GM23248 (cell line): ENCODE data around the gene HEMK1. TPM values are rescaled to one million over a fixed set of nuclear protein-coding genes. Genes with fewer than 3 reads are reported as not detected.

Source experiments
- DNase-seq: peaks from one replicate; pipeline ENCODE4 v3.0.0-alpha.2; 2015
- H2AFZ ChIP-seq: fragments of 200-600 bp; sonication (generic); 2 replicates; pipeline ENCODE4 v1.6.1; 2016; ENCODE audit warnings: antibody characterized with exemption
- H3F3A ChIP-seq: fragments of 200-600 bp; sonication (generic); 2 replicates; pipeline ENCODE4 v1.6.1; 2016; ENCODE audit warnings: mild to moderate bottlenecking, antibody characterized with exemption, mixed run types; ENCODE audit not compliant: insufficient read depth
- H3K27ac ChIP-seq: fragments of 200-600 bp; sonication (generic); 2 replicates; pipeline ENCODE4 v1.5.1; 2016; ENCODE audit warnings: mild to moderate bottlenecking
- H3K27me3 ChIP-seq: fragments of 200-600 bp; sonication (generic); replicated peaks from 2 replicates; pipeline ENCODE4 v1.6.1; 2016; ENCODE audit warnings: mild to moderate bottlenecking; ENCODE audit not compliant: insufficient read depth
- H3K36me3 ChIP-seq: fragments of 200-600 bp; sonication (generic); 2 replicates; pipeline ENCODE4 v1.6.1; 2016; ENCODE audit warnings: low read depth, mild to moderate bottlenecking
- H3K4me1 ChIP-seq: fragments of 200-600 bp; sonication (generic); 2 replicates; pipeline ENCODE4 v1.6.1; 2016; ENCODE audit warnings: mild to moderate bottlenecking; ENCODE audit not compliant: insufficient read depth
- H3K4me2 ChIP-seq: fragments of 200-600 bp; sonication (generic); one replicate; pipeline ENCODE4 v1.6.1; 2016; ENCODE audit warnings: mild to moderate bottlenecking; ENCODE audit not compliant: unreplicated experiment
- H3K4me3 ChIP-seq: fragments of 200-600 bp; sonication (generic); 2 replicates; pipeline ENCODE4 v1.5.1; 2016; ENCODE audit warnings: mild to moderate bottlenecking
- H3K79me2 ChIP-seq: fragments of 200-600 bp; sonication (generic); 2 replicates; pipeline ENCODE4 v1.6.1; 2016; ENCODE audit warnings: mild to moderate bottlenecking; ENCODE audit not compliant: insufficient read depth
- H3K9ac ChIP-seq: fragments of 200-600 bp; sonication (generic); 2 replicates; pipeline ENCODE4 v1.6.1; 2016; ENCODE audit warnings: mild to moderate bottlenecking
- H3K9me2 ChIP-seq: fragments of 200-600 bp; sonication (generic); 2 replicates; pipeline ENCODE4 v1.6.1; 2016; ENCODE audit warnings: mixed run types, mild to moderate bottlenecking, moderate library complexity; ENCODE audit not compliant: insufficient read depth
- H3K9me3 ChIP-seq: fragments of 200-600 bp; sonication (generic); one replicate; pipeline ENCODE4 v1.6.1; 2017; ENCODE audit warnings: low read depth
- H4K20me1 ChIP-seq: fragments of 200-600 bp; sonication (generic); 2 replicates; pipeline ENCODE4 v1.6.0; 2016; ENCODE audit not compliant: insufficient read depth
- EZH2 ChIP-seq: fragments of 200-600 bp; sonication (generic); IDR thresholded peaks from 2 replicates; pipeline ENCODE4 v1.6.1; 2018; ENCODE audit warnings: antibody characterized with exemption, mild to moderate bottlenecking; ENCODE audit not compliant: insufficient read depth, poor library complexity, severe bottlenecking
- EZH2phosphoT487 ChIP-seq: fragments of 200-600 bp; sonication (generic); IDR thresholded peaks from 2 replicates; pipeline ENCODE4 v1.6.1; 2018; ENCODE audit warnings: antibody characterized with exemption, moderate library complexity, mild to moderate bottlenecking, low read depth; ENCODE audit not compliant: insufficient read depth
- WGBS, 2 experiments: methylation state at CpG; one replicate each; pipeline ENCODE4 v1.1.6; 2015 to 2017; ENCODE audit warnings: low lambda C conversion rate in 2 of 2, low coverage in 1 of 2; ENCODE audit errors: missing lambda C conversion rate in 2 of 2; 5-methylcytosine and 5-hydroxymethylcytosine counted together
- in situ Hi-C: fragments of 300-500 bp; cut with MboI; formaldehyde crosslinking; loops from 2 replicates; pipeline ENCODE4 v1.15.0; 2020
- polyA plus RNA-seq: library from polyadenylated mRNA; unstranded; fragments of >200 nt; fragmentation: Nextera tagmentation; extraction: Ambion mirVana; gene quantifications from 2 replicates; pipeline ENCODE4 v1.2.1, GENCODE V29; 2016
- total RNA-seq: library from RNA; depleted of rRNA; stranded (reverse); fragments of >200 nt; shearing (Covaris generic); gene quantifications from 2 replicates; pipeline ENCODE4 v1.2.3, GENCODE V29; 2014

HEMK1 gene
- total and polyA plus RNA-seq, 2 experiments from 2014 or later, result 15.8 to 17.3 TPM

- 69 to 70% methylated on average over 5 of the region's 5 CpGs for WGBS, 2 experiments
Observed at GRCh38 chr3:50524746-50525145, 44.6 kb upstream of the HEMK1 start.

GRCh38 chr3:50525191-50525910 lies 44.0 kb upstream of the HEMK1 start:
- Histone ChIP-seq H3K9me2 (no peaks in the 10 kb centered on the region), H3F3A (no peaks in the 10 kb centered on the region), H2AFZ (no peak overlapping the region), H4K20me1 (no peaks in the 10 kb centered on the region), H3K27me3 (peaks cover 12% of the 10 kb centered on the region), H3K27ac (no peak overlapping the region), H3K9ac (no peak overlapping the region), H3K36me3 (no peaks in the 10 kb centered on the region), H3K4me3 (no peak overlapping the region), H3K79me2 (no peaks in the 10 kb centered on the region), H3K4me1 (no peaks in the 10 kb centered on the region), H3K4me2 (no peak overlapping the region), H3K9me3 (no peaks in the 10 kb centered on the region)
- 61 to 65% methylated on average over 9 of the region's 9 CpGs for WGBS, 2 experiments
- no peak for DNase-seq
- in situ Hi-C loops, result loop anchor here (25.0 kb wide), 1 partner anchor 313 kb away; the partner anchor contains the start of gene SLC38A3
- TF ChIP-seq EZH2, result no peak
- TF ChIP-seq EZH2phosphoT487, result no peak

More at GRCh38 chr3:50524746-50525145, 44.6 kb upstream of the HEMK1 start:
- Histone ChIP-seq H3K4me2 (no peak overlapping the region), H3F3A (no peaks in the 10 kb centered on the region), H3K79me2 (no peaks in the 10 kb centered on the region), H2AFZ (no peak overlapping the region), H3K36me3 (no peaks in the 10 kb centered on the region), H3K9me2 (no peaks in the 10 kb centered on the region), H3K4me1 (no peaks in the 10 kb centered on the region), H3K9me3 (no peaks in the 10 kb centered on the region), H4K20me1 (no peaks in the 10 kb centered on the region), H3K9ac (no peak overlapping the region), H3K27me3 (peaks cover 6% of the 10 kb centered on the region), H3K27ac (no peak overlapping the region), H3K4me3 (no peak overlapping the region)
- no peak for DNase-seq
- TF ChIP-seq EZH2phosphoT487 (no peak), EZH2 (no peak)
- in situ Hi-C loops, result loop anchor here (25.0 kb wide), 1 partner anchor 312 kb away; the partner anchor contains the start of gene SLC38A3

GRCh38 chr3:50525987-50526386 lies 43.3 kb upstream of the HEMK1 start:
- H3K27ac ChIP-seq, result no peak overlapping the region
- peaks cover 18% of the 10 kb centered on the region for H3K27me3 ChIP-seq
- no peaks in the 10 kb centered on the region for H3K36me3 ChIP-seq
- no peak overlapping the region for H3K4me3 ChIP-seq
- no peak overlapping the region for H3K4me2 ChIP-seq
- no peak overlapping the region for H3K9ac ChIP-seq
- no peaks in the 10 kb centered on the region for H3K79me2 ChIP-seq
- no peaks in the 10 kb centered on the region for H3K9me2 ChIP-seq
- DNase-seq, result peak; percentile 67
- no peaks in the 10 kb centered on the region for H3K4me1 ChIP-seq
- H3F3A ChIP-seq, result no peaks in the 10 kb centered on the region
- WGBS, 2 experiments, result 39 to 41% methylated on average over 6 of the region's 6 CpGs
- no peak overlapping the region for H2AFZ ChIP-seq
- H4K20me1 ChIP-seq, result no peaks in the 10 kb centered on the region
- H3K9me3 ChIP-seq, result no peaks in the 10 kb centered on the region
- TF ChIP-seq EZH2, result no peak
- no peak for TF ChIP-seq EZH2phosphoT487
- in situ Hi-C loops, result loop anchor here (25.0 kb wide), 1 partner anchor 314 kb away; the partner anchor contains the start of gene SLC38A3

GRCh38 chr3:50530001-50530970 lies 39.0 kb upstream of the HEMK1 start:
- H3F3A ChIP-seq, result no peaks in the 10 kb centered on the region

More at GRCh38 chr3:50530001-50530970, 39.0 kb upstream of the HEMK1 start:
- H3K4me1 ChIP-seq, result no peaks in the 10 kb centered on the region
- H3K9me3 ChIP-seq, result no peaks in the 10 kb centered on the region
- no peaks in the 10 kb centered on the region for H3K9me2 ChIP-seq
- DNase-seq, result no peak
- in situ Hi-C loops, result loop anchor here (10.0 to 25.0 kb wide), 2 partner anchors 185 to 318 kb away; partner anchors contain the start of genes RASSF1, SLC38A3 and ZMYND10
- H2AFZ ChIP-seq, result no peak overlapping the region
- H3K79me2 ChIP-seq, result no peaks in the 10 kb centered on the region
- WGBS, 2 experiments, result 9 to 11% methylated on average over 32 to 48 of the region's 48 CpGs
- peaks cover 19% of the 10 kb centered on the region for H3K27me3 ChIP-seq
- no peaks in the 10 kb centered on the region for H3K36me3 ChIP-seq
- H3K4me2 ChIP-seq, result no peak overlapping the region
- no peak overlapping the region for H3K4me3 ChIP-seq
- H3K9ac ChIP-seq, result no peak overlapping the region
- no peak overlapping the region for H3K27ac ChIP-seq
- TF ChIP-seq EZH2 (no peak), EZH2phosphoT487 (no peak)
- H4K20me1 ChIP-seq, result no peaks in the 10 kb centered on the region
